ENCODE results near the gene LTBP1.

- TF ChIP-seq POLR2A (IDR thresholded peaks at IDR 0.05), result no peak
- TF ChIP-seq CTCF (IDR thresholded peaks at IDR 0.05), result no peak
- no peak for TF ChIP-seq EP300 (IDR thresholded peaks at IDR 0.05; ENCODE audit: low read depth)
- TF ChIP-seq POLR2AphosphoS5 (IDR thresholded peaks at IDR 0.05), result no peak
Observed at GRCh38 chr2:33365264-33365970, 418.7 kb downstream of the LTBP1 start.

Measured in transverse colon (tissue), 4 donors.